Vagina (tissue), 2 donors: ENCODE measurements around the gene SETD2.
"Not testable (repeated sequence)": the region's sequence is repeated elsewhere in the genome, so short reads cannot be mapped to it uniquely, and the experiment has no call there.

ENCODE experiments used
- POLR2A ChIP-seq, 2 donors: fragments of 450-650 bp; IDR thresholded peaks; one replicate each; pipeline ENCODE4 v1.6.1; 2017; ENCODE audit warnings: antibody characterized with exemption in 2 of 2, mild to moderate bottlenecking in 2 of 2, moderate library complexity in 2 of 2
- POLR2AphosphoS5 ChIP-seq, 2 donors: sonication (generic); formaldehyde crosslinking; IDR thresholded peaks; one replicate each; pipeline ENCODE4 v1.9.0; 2017; ENCODE audit warnings: antibody characterized with exemption in 2 of 2, mild to moderate bottlenecking in 2 of 2, low read depth in 1 of 2; ENCODE audit not compliant: insufficient read depth in 1 of 2
- TF ChIP-seq, protein P1 (sequence below), 3 experiments: fragments of 450-650 bp in 2 of 3; fragments of 200-600 bp in 1 of 3; sonication (generic) in 1 of 3; IDR thresholded peaks; one replicate each; pipeline ENCODE4 v1.5.1; 2017 to 2019; ENCODE audit warnings: antibody characterized with exemption in 3 of 3, mild to moderate bottlenecking in 2 of 3, moderate library complexity in 2 of 3

DNA sequence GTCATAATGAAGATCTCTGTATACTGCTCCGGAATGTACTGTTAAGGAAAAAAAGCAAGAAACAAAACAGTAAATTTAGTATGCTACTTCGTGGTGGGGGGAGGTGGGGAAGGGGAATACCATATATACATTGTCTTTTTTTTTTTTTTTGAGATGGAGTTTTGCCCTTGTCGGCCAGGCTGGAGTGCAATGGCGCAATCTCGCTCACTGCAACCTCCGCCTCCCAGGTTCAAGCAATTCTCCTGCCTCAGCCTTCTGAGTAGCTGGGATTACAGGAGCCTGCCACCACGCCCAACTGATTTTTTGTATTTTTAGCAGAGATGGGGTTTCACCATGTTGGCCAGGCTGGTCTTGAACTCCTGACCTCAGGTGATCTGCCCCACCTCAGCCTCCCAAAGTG lies 21.4 kb downstream of the SETD2 start:
- TF ChIP-seq, protein P1, sequence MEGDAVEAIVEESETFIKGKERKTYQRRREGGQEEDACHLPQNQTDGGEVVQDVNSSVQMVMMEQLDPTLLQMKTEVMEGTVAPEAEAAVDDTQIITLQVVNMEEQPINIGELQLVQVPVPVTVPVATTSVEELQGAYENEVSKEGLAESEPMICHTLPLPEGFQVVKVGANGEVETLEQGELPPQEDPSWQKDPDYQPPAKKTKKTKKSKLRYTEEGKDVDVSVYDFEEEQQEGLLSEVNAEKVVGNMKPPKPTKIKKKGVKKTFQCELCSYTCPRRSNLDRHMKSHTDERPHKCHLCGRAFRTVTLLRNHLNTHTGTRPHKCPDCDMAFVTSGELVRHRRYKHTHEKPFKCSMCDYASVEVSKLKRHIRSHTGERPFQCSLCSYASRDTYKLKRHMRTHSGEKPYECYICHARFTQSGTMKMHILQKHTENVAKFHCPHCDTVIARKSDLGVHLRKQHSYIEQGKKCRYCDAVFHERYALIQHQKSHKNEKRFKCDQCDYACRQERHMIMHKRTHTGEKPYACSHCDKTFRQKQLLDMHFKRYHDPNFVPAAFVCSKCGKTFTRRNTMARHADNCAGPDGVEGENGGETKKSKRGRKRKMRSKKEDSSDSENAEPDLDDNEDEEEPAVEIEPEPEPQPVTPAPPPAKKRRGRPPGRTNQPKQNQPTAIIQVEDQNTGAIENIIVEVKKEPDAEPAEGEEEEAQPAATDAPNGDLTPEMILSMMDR (IDR thresholded peaks at IDR 0.05), result not testable (repeated sequence)
- not testable (repeated sequence) for TF ChIP-seq POLR2AphosphoS5 (IDR thresholded peaks at IDR 0.05; ENCODE audit: insufficient read depth in 1 of 2, low read depth in 1 of 2); POLR2A (IDR thresholded peaks at IDR 0.05)
